ENCODE data around the gene CLIC4. TPM values are rescaled to one million over a fixed set of nuclear protein-coding genes. Genes with fewer than 3 reads are reported as not detected.

The CLIC4 gene
- total RNA-seq, 1 donor from 2014 or later = 334 TPM

DNA sequence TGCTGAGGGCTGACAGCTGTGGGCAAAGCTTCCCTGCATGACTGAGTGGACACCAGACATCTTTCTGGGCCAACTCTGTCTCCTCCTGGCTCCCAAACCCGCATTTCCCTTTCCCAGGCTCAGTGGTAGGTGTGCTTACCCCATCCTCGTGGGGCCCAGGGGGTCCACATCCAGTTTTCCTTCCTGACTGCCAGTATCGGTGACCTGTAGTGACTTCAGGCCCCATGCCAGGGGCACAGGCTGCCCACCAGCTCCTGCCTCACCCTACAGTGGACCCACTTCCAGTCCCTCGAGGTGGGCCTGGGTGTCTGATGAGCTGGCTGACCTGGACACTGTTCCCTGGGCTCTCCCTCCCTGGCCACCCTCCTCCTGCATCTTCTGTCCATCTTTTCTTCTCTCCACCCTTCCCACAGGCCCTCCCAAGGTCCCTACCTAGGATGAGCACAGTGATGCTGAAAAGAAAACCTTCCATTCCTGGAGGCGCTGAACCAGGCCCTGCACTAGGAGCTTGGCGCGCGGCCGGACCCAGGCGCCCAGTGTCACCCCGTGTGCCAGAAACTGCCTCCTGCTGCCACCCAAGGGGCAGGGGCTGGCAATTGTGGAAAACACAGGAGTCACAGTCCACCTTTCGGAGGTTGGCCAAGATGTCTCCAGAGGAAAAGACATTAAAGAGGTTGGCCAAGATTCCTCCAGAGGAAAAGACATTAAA, 117.7 kb downstream of the CLIC4 start:
- intact Hi-C loops (cut with DNase I) = no loop called here
- no peak for DNase-seq
- no peak for ATAC-seq (ENCODE audit: poor library complexity)

DNA sequence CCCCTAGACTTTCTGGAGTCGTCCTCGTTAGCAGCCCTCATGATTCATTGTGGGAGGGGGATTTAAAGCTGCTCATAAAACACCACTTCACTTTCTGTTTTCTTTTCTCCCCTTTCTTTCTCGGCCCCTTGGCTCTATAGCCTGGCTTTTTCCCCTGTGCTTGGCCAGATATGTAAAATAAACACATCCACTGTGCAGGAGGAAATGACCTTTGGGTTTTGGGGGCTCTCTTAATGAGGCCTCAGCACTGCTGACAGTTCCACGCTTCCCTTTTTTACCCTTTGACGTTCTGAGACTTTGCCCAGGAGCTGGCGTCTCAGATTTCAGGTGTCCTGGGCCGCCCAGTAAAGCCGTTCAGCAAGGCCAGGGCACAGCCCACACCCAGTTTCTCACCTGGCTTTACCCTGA, 119.1 kb downstream of the CLIC4 start:
- intact Hi-C loops (cut with DNase I) = no loop called here

DNA sequence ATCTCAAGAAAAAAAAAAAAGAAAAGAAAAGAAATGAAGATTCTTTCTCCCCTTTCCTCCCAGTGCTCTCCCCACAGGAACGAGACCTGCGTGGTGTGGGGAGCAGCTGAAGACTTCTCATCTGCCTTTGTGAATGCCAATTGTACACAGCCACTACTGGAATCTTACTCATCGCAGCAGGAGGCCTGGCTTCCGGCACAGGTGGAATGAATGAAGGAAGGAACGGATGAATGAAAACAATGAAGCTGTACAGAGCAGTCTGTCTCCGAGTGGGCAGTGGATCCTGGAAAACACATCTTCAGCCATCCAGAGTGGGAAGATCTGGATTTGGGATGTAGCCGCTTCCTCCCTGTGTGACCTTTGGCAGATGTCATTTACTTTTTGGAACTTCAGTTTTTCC, 119.9 kb downstream of the CLIC4 start:
- DNase-seq (no peak), ATAC-seq (ENCODE audit: poor library complexity) (no peak)
- intact Hi-C loops (cut with DNase I) = no loop called here

More for the DNA sequence above, 119.1 kb downstream of the CLIC4 start:
- DNase-seq (no peak), ATAC-seq (ENCODE audit: poor library complexity) (no peak)

- intact Hi-C loops (cut with DNase I) = no loop called here
Measured at GRCh38 chr1:24865587-24865986, 120.3 kb downstream of the CLIC4 start.

GRCh38 chr1:24866211-24867083, 121.2 kb downstream of the CLIC4 start:
- intact Hi-C loops (cut with DNase I) = no loop called here
- ATAC-seq (ENCODE audit: poor library complexity) = no peak

More at GRCh38 chr1:24865587-24865986, 120.3 kb downstream of the CLIC4 start:
- ATAC-seq (ENCODE audit: poor library complexity) (no peak), DNase-seq (no peak)

DNA sequence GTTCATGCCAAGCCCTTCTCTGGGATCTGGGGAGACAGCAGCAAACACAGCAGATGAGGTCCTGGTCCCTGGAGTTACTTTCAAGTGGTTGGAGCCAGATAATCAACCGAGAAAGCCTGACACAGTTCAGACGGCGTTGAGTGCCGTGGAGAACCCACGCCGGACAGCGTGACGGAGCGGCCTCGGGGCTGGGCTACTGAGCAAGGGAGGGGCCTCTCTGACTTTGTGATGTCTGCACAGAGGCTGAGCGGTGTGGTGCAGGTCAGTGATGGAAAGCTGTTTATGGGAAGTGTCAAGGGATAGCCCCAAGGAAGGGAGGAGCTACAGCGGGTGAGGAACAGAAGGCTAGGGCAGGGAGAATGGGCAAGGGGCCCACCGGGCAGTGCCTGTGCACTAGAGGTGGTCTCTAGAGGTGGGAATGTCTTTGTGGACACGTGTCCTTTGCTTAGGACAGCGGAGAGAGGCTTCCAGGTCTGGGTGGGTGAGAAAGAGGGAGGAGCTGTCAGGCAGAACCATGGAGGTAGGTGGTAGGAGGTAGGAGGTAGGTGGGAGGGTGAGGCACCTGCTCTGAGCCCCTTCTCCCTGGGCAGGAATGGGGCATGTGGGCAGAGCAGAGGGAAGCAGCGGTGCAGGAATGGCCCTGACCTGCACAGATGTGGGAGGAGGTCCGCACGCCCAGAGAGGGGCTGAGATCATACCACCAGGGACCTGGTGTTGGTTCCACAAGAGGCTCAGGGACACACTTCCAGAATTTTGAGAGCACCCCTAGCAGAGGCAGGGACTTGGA, 122.0 kb downstream of the CLIC4 start:
- ATAC-seq (ENCODE audit: poor library complexity) = no peak
- DNase-seq = no peak
- intact Hi-C loops (cut with DNase I) = no loop called here

More at GRCh38 chr1:24866211-24867083, 121.2 kb downstream of the CLIC4 start:
- DNase-seq = no peak

- ATAC-seq (ENCODE audit: poor library complexity) = no peak
- intact Hi-C loops (cut with DNase I) = no loop called here
Measured at GRCh38 chr1:24868016-24868875, 123.0 kb downstream of the CLIC4 start.

DNA sequence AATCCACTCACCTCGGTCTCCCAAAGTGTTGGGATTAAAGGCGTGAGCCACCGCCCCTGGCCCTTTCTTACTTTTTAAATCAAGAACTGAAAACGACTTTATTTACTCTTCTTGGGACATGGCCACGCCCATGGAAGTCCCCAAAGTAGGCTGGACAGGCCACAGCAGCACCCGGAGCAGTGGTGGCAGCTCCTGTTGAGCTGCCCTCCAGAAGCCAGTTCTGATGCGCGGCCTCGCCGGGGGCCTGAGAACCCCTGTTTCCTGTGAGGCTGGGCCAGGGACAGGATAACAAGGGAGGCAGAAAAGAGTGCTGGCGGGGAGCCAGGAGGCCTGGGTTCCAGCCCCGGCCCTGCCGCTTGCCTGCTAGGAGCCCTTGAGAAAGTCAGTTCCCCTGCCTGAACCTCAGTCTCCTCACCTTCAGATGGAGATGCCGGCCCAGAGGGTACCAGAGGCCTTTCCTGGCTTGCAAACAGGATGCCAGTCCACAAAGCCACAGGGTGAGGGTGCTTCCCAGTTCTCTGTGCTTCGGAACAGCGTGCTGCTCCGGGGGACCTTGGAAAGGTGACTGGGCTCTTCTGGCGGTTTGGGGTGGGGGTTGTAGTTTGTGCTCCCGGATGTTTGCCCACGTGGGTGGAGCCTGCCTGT, 125.4 kb downstream of the CLIC4 start:
- intact Hi-C loops (cut with DNase I) = no loop called here
- DNase-seq (no peak), ATAC-seq (ENCODE audit: poor library complexity) (no peak)

More at GRCh38 chr1:24868016-24868875, 123.0 kb downstream of the CLIC4 start:
- no peak for DNase-seq

GRCh38 chr1:24871306-24871901, 126.2 kb downstream of the CLIC4 start:
- no peak for DNase-seq
- intact Hi-C loops (cut with DNase I) = no loop called here
- ATAC-seq (ENCODE audit: poor library complexity) = no peak

- peak; percentile 48 for DNase-seq
- ATAC-seq (ENCODE audit: poor library complexity) = peak; percentile 34
- intact Hi-C loops (cut with DNase I) = no loop called here
Measured at GRCh38 chr1:24872061-24872850, 127.0 kb downstream of the CLIC4 start.

DNA sequence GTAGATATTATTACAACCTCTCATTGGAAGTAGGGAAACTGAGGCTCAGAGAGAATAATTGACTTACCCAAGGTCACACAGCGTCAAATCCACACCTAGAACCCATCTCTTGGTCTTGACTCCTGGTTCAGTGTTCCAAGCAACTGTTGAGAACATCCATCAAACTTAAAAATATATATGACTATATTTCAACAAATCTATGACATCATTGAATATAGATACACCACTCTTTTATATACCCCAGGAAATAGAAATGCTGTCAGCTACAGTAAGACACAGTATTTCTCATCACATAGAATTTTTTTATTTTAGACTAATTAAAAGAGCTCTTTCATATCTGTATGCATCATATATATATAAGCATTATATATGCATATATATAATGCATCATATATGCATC, 127.9 kb downstream of the CLIC4 start:
- DNase-seq (no peak), ATAC-seq (ENCODE audit: poor library complexity) (no peak)
- intact Hi-C loops (cut with DNase I) = no loop called here

- intact Hi-C loops (cut with DNase I) = no loop called here
- DNase-seq = no peak
- no peak for ATAC-seq (ENCODE audit: poor library complexity)
Measured at GRCh38 chr1:24874056-24874455, 128.8 kb downstream of the CLIC4 start.

DNA sequence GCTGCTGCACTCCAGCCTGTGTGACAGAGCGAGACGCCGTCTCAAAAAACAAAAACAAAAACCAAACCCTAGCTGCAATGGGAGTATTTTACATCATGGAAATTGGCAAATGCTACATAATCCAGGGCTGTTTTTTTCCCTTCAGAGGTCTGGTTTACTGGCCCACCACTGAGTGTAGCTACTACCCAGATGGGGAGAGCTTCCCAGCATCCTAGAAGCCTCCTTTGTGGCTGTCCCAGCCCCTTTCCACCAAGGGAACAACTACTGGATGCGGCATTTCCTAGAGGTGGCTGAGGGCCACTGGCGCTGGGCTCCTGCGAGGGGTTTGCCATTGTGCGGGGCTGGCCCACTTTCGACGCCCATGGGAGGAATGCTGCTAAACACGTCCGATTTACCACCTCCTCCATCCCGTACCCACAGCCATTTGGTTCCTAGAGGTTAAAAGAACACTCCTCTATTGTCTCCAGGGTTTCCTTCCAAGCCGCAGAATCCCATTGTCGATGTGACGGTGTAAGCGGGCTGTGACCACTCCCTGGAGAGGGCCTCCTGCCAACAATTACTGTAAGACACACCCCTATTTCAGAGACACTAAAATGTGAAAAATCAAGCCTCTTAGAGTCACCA, 129.5 kb downstream of the CLIC4 start:
- DNase-seq (no peak), ATAC-seq (ENCODE audit: poor library complexity) (no peak)
- intact Hi-C loops (cut with DNase I) = no loop called here

GRCh38 chr1:24875257-24875656, 130.0 kb downstream of the CLIC4 start:
- DNase-seq (no peak), ATAC-seq (ENCODE audit: poor library complexity) (no peak)
- intact Hi-C loops (cut with DNase I) = no loop called here

DNA sequence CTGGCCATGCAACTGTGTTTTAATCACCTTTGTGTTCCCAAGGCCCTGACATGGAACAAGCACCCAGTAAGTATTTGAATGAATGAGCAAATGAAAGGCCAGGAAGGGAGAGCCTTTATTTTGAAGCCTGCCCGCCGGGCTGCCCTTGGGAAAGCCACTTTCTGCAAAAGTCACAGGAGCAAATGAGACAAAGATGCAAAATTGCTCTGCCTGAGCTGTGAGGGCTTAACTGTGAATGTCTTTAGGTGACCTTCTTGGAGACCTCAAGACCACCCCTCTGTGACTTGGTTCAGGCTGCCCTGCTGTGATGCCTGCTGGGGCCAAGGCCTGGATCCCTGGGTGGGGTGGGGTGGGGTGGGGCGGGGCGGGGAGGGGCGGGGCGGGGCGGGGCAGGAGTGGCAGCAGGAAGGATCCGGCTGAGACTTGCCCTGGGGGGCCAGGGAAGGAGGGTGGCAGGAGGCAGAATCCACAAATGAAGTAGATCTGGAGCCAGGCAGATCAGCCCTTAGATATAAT, 130.8 kb downstream of the CLIC4 start:
- ATAC-seq (ENCODE audit: poor library complexity) (no peak), DNase-seq (no peak)
- intact Hi-C loops (cut with DNase I) = no loop called here

GRCh38 chr1:24878045-24878444, 132.8 kb downstream of the CLIC4 start:
- DNase-seq (no peak), ATAC-seq (ENCODE audit: poor library complexity) (no peak)
- intact Hi-C loops (cut with DNase I) = no loop called here
